AG09319 (cell line): ENCODE data around the gene TOMM70.

ENCODE experiments used
- DNase-seq: peaks from one replicate; pipeline ENCODE4 v3.0.0-alpha.2; 2010; ENCODE audit warnings: low read depth; ENCODE audit errors: extremely low read depth
- TF ChIP-seq, protein P1 (sequence below): IDR thresholded peaks from 2 replicates; pipeline ENCODE4 v1.5.1; 2011; ENCODE audit warnings: low read depth, mild to moderate bottlenecking, inconsistent platforms, low read length, moderate library complexity

TOMM70 gene

DNA sequence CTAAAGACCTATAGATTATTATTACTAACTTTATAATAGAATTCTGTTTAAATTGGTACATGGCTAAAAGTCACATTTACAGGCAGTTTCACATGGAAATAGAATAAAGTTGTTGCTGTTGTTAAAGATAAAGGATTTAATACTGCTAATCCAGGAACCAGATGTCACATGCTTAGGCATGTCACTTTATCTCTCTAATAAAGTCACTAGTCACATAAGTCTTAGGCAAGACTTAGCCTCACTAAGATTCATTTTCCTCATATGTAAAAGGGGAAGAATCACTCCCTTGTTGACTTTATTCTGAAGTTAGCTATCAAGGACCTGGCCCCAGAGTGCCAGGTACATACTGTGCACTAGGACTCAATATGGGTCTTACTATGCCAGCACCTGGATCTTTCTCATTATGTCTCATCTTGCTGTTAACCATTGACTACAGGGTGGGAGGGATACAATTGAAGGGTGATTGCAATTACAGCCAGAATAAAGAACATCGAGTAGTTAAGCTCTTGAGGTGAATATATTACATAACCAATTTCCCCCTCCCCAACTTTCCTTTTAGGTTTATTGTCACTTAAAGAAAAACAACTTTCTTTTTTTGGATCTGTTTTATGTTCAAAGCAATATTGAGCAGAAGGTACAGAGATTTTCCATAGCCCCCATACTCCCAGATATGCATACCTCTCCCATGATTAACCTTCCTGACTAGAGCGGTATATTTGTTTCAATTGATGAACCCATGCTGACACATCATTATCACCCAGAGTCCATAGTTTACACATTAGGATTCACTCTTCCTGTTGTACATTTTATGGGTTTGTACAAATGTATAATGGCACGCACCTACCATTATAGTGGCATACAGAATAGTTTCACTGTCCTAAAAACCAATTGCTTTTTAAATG lies 37.1 kb upstream of the TOMM70 start:
- TF ChIP-seq, protein P1, sequence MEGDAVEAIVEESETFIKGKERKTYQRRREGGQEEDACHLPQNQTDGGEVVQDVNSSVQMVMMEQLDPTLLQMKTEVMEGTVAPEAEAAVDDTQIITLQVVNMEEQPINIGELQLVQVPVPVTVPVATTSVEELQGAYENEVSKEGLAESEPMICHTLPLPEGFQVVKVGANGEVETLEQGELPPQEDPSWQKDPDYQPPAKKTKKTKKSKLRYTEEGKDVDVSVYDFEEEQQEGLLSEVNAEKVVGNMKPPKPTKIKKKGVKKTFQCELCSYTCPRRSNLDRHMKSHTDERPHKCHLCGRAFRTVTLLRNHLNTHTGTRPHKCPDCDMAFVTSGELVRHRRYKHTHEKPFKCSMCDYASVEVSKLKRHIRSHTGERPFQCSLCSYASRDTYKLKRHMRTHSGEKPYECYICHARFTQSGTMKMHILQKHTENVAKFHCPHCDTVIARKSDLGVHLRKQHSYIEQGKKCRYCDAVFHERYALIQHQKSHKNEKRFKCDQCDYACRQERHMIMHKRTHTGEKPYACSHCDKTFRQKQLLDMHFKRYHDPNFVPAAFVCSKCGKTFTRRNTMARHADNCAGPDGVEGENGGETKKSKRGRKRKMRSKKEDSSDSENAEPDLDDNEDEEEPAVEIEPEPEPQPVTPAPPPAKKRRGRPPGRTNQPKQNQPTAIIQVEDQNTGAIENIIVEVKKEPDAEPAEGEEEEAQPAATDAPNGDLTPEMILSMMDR = no peak
- no peak for DNase-seq

DNA sequence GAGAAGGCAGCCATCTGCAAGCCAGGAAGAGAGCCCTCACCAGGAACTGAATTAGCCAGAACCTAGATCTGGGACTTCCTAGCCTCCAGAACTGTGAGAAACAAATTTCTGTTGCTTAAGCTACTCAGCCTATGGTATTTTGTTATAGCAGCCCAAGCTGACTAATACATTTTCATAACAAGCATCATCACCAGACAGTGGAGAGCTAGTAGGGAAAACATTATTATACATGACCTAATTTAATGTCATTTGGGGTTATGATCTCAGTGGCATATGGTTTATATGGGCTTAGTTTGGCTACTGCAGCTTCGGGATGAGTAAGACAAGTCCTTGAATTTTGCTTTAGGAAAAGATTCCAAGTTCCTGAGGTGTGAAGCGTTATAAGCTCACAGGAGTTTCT lies 36.1 kb upstream of the TOMM70 start:
- DNase-seq = no peak
- TF ChIP-seq, protein P1 = no peak

DNA sequence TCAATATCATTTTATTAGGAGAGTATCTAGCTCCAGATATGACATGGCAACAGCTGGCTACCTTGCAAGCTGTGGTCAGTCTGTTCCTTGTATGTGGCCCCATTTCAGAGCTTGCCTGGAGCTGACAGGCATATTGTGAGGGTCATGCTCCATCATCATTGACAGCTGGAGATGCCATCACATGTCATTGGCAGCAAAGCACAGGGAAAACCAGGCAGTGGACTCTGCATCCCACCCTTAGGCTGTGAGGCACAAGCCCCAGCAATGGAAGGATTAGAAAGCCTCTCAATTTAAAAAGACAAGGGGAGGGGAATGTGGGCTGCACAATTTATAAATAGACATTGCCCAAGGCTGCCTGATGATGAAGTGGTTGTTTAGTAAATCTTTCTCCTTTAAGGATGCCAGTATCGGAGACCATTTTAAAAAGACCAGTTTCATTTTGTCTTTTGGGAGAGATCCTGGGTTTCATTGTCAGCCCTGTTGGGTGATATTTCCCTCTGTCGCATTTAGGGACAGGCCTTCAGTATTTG lies 28.4 kb upstream of the TOMM70 start:
- TF ChIP-seq, protein P1 = no peak
- DNase-seq = no peak

GRCh38 chr3:100427699-100428098 lies 26.8 kb upstream of the TOMM70 start:
- peak; percentile 4 for DNase-seq
- TF ChIP-seq, protein P1 = no peak

- TF ChIP-seq, protein P1 = no peak
- DNase-seq = no peak
Observed at GRCh38 chr3:100426067-100426682, 25.3 kb upstream of the TOMM70 start.

GRCh38 chr3:100425316-100425715 lies 24.4 kb upstream of the TOMM70 start:
- TF ChIP-seq, protein P1 = no peak
- DNase-seq = no peak

DNA sequence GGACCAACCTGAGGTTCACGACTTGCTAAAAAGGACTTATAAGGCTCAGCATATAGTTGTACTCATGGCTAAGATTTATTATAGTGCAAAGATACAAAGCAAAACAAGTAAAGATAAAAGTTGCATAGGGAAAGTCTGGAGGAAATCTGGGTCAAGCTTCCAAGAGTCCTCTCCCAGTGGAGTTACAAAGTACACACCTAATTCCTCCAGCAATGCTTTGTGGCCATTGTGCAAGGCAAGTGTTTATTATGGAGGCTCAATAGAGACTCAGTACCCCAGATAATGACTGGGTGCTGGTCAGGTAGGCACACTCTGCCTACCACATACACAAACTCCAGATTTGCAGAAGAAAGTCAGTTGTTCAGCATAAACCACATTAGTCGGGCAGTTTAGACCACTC lies 23.4 kb upstream of the TOMM70 start:
- TF ChIP-seq, protein P1 = no peak
- no peak for DNase-seq
